ENCODE results near the gene COG2. TPM values are rescaled to one million over a fixed set of nuclear protein-coding genes. Genes with fewer than 3 reads are reported as not detected.
"Not testable (repeated sequence)": the region's sequence is repeated elsewhere in the genome, so short reads cannot be mapped to it uniquely, and the experiment has no call there.

The COG2 gene
- total RNA-seq, 6 donors from 2014 or later = 23.5 to 37.7 (median 28.7) TPM

DNA sequence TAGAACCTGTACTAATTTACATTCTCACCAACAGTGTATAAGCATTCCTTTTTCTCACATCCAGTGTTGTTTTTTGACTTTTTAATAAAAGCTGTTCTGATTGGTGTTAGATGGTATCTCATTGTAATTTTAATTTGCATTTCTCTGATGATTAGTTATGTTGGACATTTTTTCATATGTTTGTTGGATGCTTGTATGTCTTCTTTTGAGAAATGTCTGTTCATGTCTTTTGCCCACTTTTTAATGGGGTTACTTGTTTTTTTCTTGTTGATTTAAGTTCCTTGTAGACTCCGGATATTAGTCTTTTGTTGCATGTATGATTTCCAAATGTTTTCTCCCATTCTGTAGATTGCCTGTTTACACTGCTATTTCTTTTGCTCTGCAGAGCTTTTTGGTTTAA, 8.0 kb downstream of the COG2 start:
- H3K4me1 ChIP-seq = peaks cover 0 to 9% (median 0%) of the 10 kb centered on the region in 4 donors
- no peak overlapping the region for H3K27ac ChIP-seq
- 91 to 97% methylated on average over 1 of the region's 1 CpG for WGBS, 2 donors
- H3K9me3 ChIP-seq = no peaks in the 10 kb centered on the region
- H3K4me3 ChIP-seq = no peak overlapping the region
- H3K27me3 ChIP-seq = no peaks in the 10 kb centered on the region
- no peak for DNase-seq
- no peaks in the 10 kb centered on the region for H3K36me3 ChIP-seq
- TF ChIP-seq, protein P1, sequence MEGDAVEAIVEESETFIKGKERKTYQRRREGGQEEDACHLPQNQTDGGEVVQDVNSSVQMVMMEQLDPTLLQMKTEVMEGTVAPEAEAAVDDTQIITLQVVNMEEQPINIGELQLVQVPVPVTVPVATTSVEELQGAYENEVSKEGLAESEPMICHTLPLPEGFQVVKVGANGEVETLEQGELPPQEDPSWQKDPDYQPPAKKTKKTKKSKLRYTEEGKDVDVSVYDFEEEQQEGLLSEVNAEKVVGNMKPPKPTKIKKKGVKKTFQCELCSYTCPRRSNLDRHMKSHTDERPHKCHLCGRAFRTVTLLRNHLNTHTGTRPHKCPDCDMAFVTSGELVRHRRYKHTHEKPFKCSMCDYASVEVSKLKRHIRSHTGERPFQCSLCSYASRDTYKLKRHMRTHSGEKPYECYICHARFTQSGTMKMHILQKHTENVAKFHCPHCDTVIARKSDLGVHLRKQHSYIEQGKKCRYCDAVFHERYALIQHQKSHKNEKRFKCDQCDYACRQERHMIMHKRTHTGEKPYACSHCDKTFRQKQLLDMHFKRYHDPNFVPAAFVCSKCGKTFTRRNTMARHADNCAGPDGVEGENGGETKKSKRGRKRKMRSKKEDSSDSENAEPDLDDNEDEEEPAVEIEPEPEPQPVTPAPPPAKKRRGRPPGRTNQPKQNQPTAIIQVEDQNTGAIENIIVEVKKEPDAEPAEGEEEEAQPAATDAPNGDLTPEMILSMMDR (IDR thresholded peaks at IDR 0.05) = no peak
- no peak for TF ChIP-seq POLR2AphosphoS5 (IDR thresholded peaks at IDR 0.05)
- TF ChIP-seq POLR2A (IDR thresholded peaks at IDR 0.05) = no peak
- TF ChIP-seq EP300 (IDR thresholded peaks at IDR 0.05) = no peak
- ATAC-seq (ENCODE audit: low FRiP score in 2 of 2) = no peak

DNA sequence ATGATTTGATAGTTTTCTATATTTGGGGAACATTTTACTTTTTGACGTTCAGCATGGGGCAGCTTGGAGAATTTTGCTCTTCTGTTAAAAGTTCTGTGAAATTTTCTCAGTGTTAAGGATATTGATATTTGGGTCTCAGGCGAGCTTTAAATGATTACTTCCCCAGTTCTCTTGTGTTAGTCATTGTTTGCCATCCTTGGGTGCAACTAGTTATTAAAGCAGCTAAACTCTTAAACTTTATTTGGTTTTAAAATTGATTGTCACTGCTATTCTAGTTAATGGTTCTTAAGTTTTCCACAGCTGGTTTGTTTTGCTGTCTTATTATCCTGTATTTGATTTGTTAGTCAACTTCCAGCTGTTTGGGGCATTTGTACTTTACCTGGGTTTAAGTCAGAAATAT, 9.0 kb downstream of the COG2 start:
- DNase-seq (no peak), ATAC-seq (ENCODE audit: low FRiP score in 2 of 2) (no peak)
- H3K9me3 ChIP-seq = no peaks in the 10 kb centered on the region
- no peaks in the 10 kb centered on the region for H3K36me3 ChIP-seq
- H3K27ac ChIP-seq = no peak overlapping the region
- TF ChIP-seq, protein P1 (IDR thresholded peaks at IDR 0.05) = no peak
- TF ChIP-seq POLR2AphosphoS5 (IDR thresholded peaks at IDR 0.05) (no peak), POLR2A (IDR thresholded peaks at IDR 0.05) (no peak), EP300 (IDR thresholded peaks at IDR 0.05) (no peak)
- no peak overlapping the region for H3K4me3 ChIP-seq
- 94 to 95% methylated on average over 2 of the region's 2 CpGs for WGBS, 2 donors
- H3K27me3 ChIP-seq = no peaks in the 10 kb centered on the region
- H3K4me1 ChIP-seq = peaks cover 0 to 6% (median 0%) of the 10 kb centered on the region in 4 donors

DNA sequence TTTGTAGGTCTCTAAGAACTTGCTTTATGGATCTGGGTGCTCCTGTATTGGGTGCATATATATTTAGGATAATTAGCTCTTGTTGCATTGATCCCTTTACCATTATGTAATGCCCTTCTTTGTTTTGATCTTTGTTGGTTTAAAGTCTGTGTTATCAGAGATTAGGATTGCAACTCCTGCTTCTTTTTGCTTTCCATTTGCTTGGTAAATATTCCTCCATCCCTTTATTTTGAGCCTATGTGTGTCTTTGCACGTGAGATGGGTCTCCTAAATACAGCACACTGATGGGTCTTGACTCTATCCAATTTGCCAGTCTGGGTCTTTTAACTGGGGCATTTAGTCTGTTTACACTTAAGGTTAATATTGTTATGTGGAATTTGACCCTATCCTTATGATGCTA, 14.4 kb downstream of the COG2 start:
- not testable (repeated sequence) for H3K27ac ChIP-seq; H3K4me3 ChIP-seq; H3K4me1 ChIP-seq; H3K9me3 ChIP-seq; H3K27me3 ChIP-seq; ATAC-seq (ENCODE audit: low FRiP score in 2 of 2); DNase-seq
- 88 to 89% methylated on average over 1 of the region's 1 CpG for WGBS, 2 donors
- H3K36me3 ChIP-seq = peaks cover 6 to 31% (median 12%) of the 10 kb centered on the region in 4 donors

DNA sequence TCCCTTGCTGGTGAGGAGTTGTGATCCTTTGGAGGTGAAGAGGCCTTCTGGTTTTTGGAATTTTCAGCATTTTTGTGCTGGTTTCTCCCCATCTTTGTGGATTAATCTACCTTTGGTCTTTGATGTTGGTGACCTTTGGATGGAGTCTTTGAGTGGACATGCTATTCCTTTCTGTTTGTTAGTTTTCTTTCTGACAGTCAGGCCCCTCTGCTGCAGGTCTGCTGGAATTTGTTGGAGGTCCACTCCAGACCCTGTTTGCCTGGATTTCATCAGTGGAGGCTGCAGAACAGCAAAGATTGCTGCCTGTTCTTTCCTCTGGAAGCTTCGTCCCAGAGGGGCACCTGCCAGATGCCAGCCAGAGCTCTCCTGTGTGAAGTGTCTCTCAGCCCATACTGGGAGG, 15.8 kb downstream of the COG2 start:
- peaks cover 6 to 39% (median 15%) of the 10 kb centered on the region in 4 donors for H3K36me3 ChIP-seq
- not testable (repeated sequence) for H3K27ac ChIP-seq; H3K9me3 ChIP-seq; ATAC-seq (ENCODE audit: low FRiP score in 2 of 2); H3K4me3 ChIP-seq; H3K4me1 ChIP-seq; H3K27me3 ChIP-seq; DNase-seq
- WGBS, 2 donors = 88 to 92% methylated on average over 1 of the region's 1 CpG

DNA sequence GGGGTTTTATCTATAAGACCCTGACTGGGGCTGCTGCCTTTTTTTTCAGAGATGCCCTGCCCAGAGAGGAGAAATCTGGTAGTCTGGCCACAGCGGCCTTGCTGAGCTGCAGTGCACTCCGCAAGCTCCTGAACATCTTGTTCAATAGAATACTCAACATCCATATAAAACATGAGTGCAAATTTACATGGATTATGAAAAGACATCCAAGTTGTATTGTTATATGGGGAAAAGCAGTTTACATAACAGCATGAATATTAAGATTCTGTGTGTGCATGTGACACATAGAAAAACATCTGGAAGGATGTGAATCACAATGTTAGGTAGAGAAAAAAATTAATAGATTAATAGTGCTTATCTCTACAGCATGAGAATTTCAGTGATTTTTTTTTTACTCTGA, 16.4 kb downstream of the COG2 start:
- Histone ChIP-seq H3K4me1 (no peaks in the 10 kb centered on the region), H3K36me3 (peaks cover 6 to 45% (median 17%) of the 10 kb centered on the region in 4 donors), H3K27me3 (no peaks in the 10 kb centered on the region), H3K27ac (no peak overlapping the region), H3K9me3 (no peaks in the 10 kb centered on the region), H3K4me3 (no peak overlapping the region)
- DNase-seq (no peak), ATAC-seq (ENCODE audit: low FRiP score in 2 of 2) (no peak)
- 92 to 94% methylated on average over 2 of the region's 2 CpGs for WGBS, 2 donors
- TF ChIP-seq POLR2A (IDR thresholded peaks at IDR 0.05) (no peak), POLR2AphosphoS5 (IDR thresholded peaks at IDR 0.05) (no peak), EP300 (IDR thresholded peaks at IDR 0.05) (no peak)
- TF ChIP-seq, protein P1 (IDR thresholded peaks at IDR 0.05) = no peak

DNA sequence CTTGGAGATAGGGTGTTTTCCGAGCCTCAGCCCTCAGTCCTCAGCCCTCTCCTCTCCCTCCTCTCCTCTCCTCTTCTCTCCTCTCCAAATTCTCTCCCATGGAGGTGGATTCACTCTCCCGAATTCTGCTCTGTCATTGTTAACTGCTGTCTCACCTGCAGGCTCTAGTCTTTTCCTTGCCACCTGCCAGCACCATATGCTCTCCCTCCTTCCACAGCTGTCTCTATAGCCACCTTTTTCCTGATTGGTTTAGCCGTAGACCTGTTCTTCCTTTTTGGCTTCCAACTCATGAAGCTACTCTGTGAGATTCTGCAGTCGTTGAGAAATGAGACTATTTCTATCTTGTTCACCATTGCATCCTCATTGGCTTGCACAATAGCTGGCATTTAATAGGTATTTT, 19.7 kb downstream of the COG2 start:
- 74 to 85% methylated on average over 4 of the region's 4 CpGs for WGBS, 2 donors
- Histone ChIP-seq H3K9me3 (no peaks in the 10 kb centered on the region), H3K4me3 (no peak overlapping the region), H3K27me3 (no peaks in the 10 kb centered on the region), H3K27ac (no peak overlapping the region), H3K36me3 (peaks cover 18 to 76% (median 41%) of the 10 kb centered on the region in 4 donors), H3K4me1 (no peaks in the 10 kb centered on the region)
- TF ChIP-seq, protein P1 (IDR thresholded peaks at IDR 0.05) = no peak
- TF ChIP-seq EP300 (IDR thresholded peaks at IDR 0.05) = no peak
- TF ChIP-seq POLR2AphosphoS5 (IDR thresholded peaks at IDR 0.05) = no peak
- TF ChIP-seq POLR2A (IDR thresholded peaks at IDR 0.05) = no peak
- ATAC-seq (ENCODE audit: low FRiP score in 2 of 2) (no peak), DNase-seq (no peak)
